HFFc6 (cell line): ENCODE results near the gene SCIN. TPM values are rescaled to one million over a fixed set of nuclear protein-coding genes. Genes with fewer than 3 reads are reported as not detected.

Source experiments
- DNase-seq: peaks from one replicate; pipeline ENCODE4 v3.0.0-alpha.2; 2018
- H3K27ac Mint-ChIP-seq: 2 replicates; pipeline ENCODE4 v1.8.0; 2020; ENCODE audit warnings: mild to moderate bottlenecking, mixed read lengths
- H3K27me3 Mint-ChIP-seq: 2 replicates; pipeline ENCODE4 v1.8.0; 2021; ENCODE audit warnings: mild to moderate bottlenecking, moderate library complexity, mixed read lengths; ENCODE audit not compliant: insufficient read depth
- H3K36me3 Mint-ChIP-seq: 2 replicates; pipeline ENCODE4 v1.8.0; 2021; ENCODE audit warnings: low read depth, mixed read lengths
- H3K4me1 Mint-ChIP-seq: 2 replicates; pipeline ENCODE4 v1.8.0; 2020; ENCODE audit warnings: low read depth, mixed read lengths
- H3K4me3 Mint-ChIP-seq: 2 replicates; pipeline ENCODE4 v1.8.0; 2020; ENCODE audit warnings: mild to moderate bottlenecking, moderate library complexity, mixed read lengths
- H3K9me3 Mint-ChIP-seq: 2 replicates; pipeline ENCODE4 v1.8.0; 2020; ENCODE audit warnings: mild to moderate bottlenecking, mixed read lengths
- CTCF ChIP-seq: fragments of 200-600 bp; sonication (generic); IDR thresholded peaks from 2 replicates; pipeline ENCODE4 v1.5.0; 2021; ENCODE audit warnings: antibody characterized with exemption, mild to moderate bottlenecking
- total RNA-seq, 6 experiments: library from RNA; stranded (reverse); fragmentation: NEBNext Ultra II Directional; extraction: Animal tissue kit (Norgen Biotek cat#: 25700); gene quantifications; 2 replicates in 1 of 6; 3 replicates in 5 of 6; pipeline ENCODE4 v1.2.3, GENCODE V29; 2021

Gene SCIN
- total RNA-seq, 6 experiments from 2014 or later = 0.92 to 50.8 (median 47.4) TPM

- peaks cover 44% of the 10 kb centered on the region for H3K4me1 Mint-ChIP-seq
- TF ChIP-seq CTCF = no peak
- peaks cover 14% of the 10 kb centered on the region for H3K9me3 Mint-ChIP-seq
- H3K36me3 Mint-ChIP-seq = peaks cover 17% of the 10 kb centered on the region
- H3K27me3 Mint-ChIP-seq = peaks cover 2% of the 10 kb centered on the region; the same call in 1 of the 2 replicates
- H3K4me3 Mint-ChIP-seq = no peak overlapping the region
- H3K27ac Mint-ChIP-seq = peak overlapping the region; percentile 48
- no peak for DNase-seq
Observed at GRCh38 chr7:12557282-12557681, 13.2 kb upstream of the SCIN start.

- Mint-ChIP-seq H3K4me3 (no peak overlapping the region; the same call in 1 of the 2 replicates), H3K27me3 (peaks cover 4% of the 10 kb centered on the region), H3K36me3 (no peaks in the 10 kb centered on the region; the same call in 1 of the 2 replicates), H3K27ac (peak overlapping the region; percentile 60; the same call in 1 of the 2 replicates), H3K4me1 (peaks cover 51% of the 10 kb centered on the region), H3K9me3 (no peaks in the 10 kb centered on the region; the same call in 1 of the 2 replicates)
- DNase-seq = no peak
- TF ChIP-seq CTCF = no peak
Observed at GRCh38 chr7:12564996-12565764, 5.3 kb upstream of the SCIN start.

- H3K9me3 Mint-ChIP-seq = no peaks in the 10 kb centered on the region; the same call in 1 of the 2 replicates
- H3K4me1 Mint-ChIP-seq = peaks cover 55% of the 10 kb centered on the region
- H3K36me3 Mint-ChIP-seq = no peaks in the 10 kb centered on the region; the same call in 1 of the 2 replicates
- DNase-seq = no peak
- H3K4me3 Mint-ChIP-seq = no peak overlapping the region
- peaks cover 4% of the 10 kb centered on the region for H3K27me3 Mint-ChIP-seq
- TF ChIP-seq CTCF = no peak
- no peak overlapping the region; the same call in 1 of the 2 replicates for H3K27ac Mint-ChIP-seq
Observed at GRCh38 chr7:12565873-12566272, 4.6 kb upstream of the SCIN start.

GRCh38 chr7:12567015-12567414 is 3.5 kb upstream of the SCIN start:
- no peak for DNase-seq
- H3K4me3 Mint-ChIP-seq = peak overlapping the region; percentile 44; the same call in 1 of the 2 replicates
- no peak for TF ChIP-seq CTCF
- H3K4me1 Mint-ChIP-seq = peaks cover 55% of the 10 kb centered on the region
- peaks cover 2% of the 10 kb centered on the region for H3K27me3 Mint-ChIP-seq
- no peaks in the 10 kb centered on the region; the same call in 1 of the 2 replicates for H3K9me3 Mint-ChIP-seq
- H3K36me3 Mint-ChIP-seq = no peaks in the 10 kb centered on the region; the same call in 1 of the 2 replicates
- no peak overlapping the region for H3K27ac Mint-ChIP-seq

GRCh38 chr7:12569673-12570072 is 847 bp upstream of the SCIN start:
- Mint-ChIP-seq H3K4me3 (peak overlapping the region; percentile 87; the same call in 1 of the 2 replicates), H3K36me3 (no peaks in the 10 kb centered on the region; the same call in 1 of the 2 replicates), H3K4me1 (peaks cover 54% of the 10 kb centered on the region), H3K27me3 (peaks cover 1% of the 10 kb centered on the region; the same call in 1 of the 2 replicates), H3K9me3 (no peaks in the 10 kb centered on the region), H3K27ac (no peak overlapping the region)
- no peak for DNase-seq
- TF ChIP-seq CTCF = no peak
